ENCODE results near the gene MGLL. TPM values are rescaled to one million over a fixed set of nuclear protein-coding genes. Genes with fewer than 3 reads are reported as not detected.

Gene MGLL
- total and polyA plus RNA-seq, 8 donors, result 10.5 to 118 (median 37.9) TPM

- no peak for DNase-seq
- no peaks in the 10 kb centered on the region for H3K27me3 ChIP-seq
- WGBS, 5 donors, result 86 to 95% (median 91%) methylated on average over 10 of the region's 10 CpGs
- no peak overlapping the region for H3K4me3 ChIP-seq
- intact Hi-C loops (cut with DNase I; ENCODE audit: low total_unique reads), result no loop called here
- H3K27ac ChIP-seq, result no peak overlapping the region
- H3K36me3 ChIP-seq, result no peaks in the 10 kb centered on the region
- TF ChIP-seq EP300 (IDR thresholded peaks at IDR 0.05) (no peak), CTCF (IDR thresholded peaks at IDR 0.05) (no peak), POLR2A (IDR thresholded peaks at IDR 0.05) (no peak), POLR2AphosphoS5 (IDR thresholded peaks at IDR 0.05) (no peak)
- H3K9me3 ChIP-seq, result no peaks in the 10 kb centered on the region
- no peaks in the 10 kb centered on the region for H3K4me1 ChIP-seq
Measured at GRCh38 chr3:127646501-127647046, 175.7 kb downstream of the MGLL start.

- H3K4me1 ChIP-seq, result no peaks in the 10 kb centered on the region
- TF ChIP-seq POLR2AphosphoS5 (IDR thresholded peaks at IDR 0.05), result no peak
- no peak for TF ChIP-seq EP300 (IDR thresholded peaks at IDR 0.05)
- TF ChIP-seq CTCF (IDR thresholded peaks at IDR 0.05), result no peak
- TF ChIP-seq POLR2A (IDR thresholded peaks at IDR 0.05), result no peak
Measured at GRCh38 chr3:127645371-127646015, 176.8 kb downstream of the MGLL start.

GRCh38 chr3:127644641-127645370, 177.5 kb downstream of the MGLL start:
- Histone ChIP-seq H3K27ac (no peak overlapping the region), H3K4me1 (no peaks in the 10 kb centered on the region), H3K36me3 (peaks cover 0 to 2% (median 0%) of the 10 kb centered on the region in 4 donors), H3K9me3 (no peaks in the 10 kb centered on the region), H3K4me3 (no peak overlapping the region), H3K27me3 (no peaks in the 10 kb centered on the region)
- intact Hi-C loops (cut with DNase I; ENCODE audit: low total_unique reads), result no loop called here
- TF ChIP-seq POLR2A (IDR thresholded peaks at IDR 0.05), result no peak
- no peak for DNase-seq
- 85 to 93% (median 86%) methylated on average over 5 of the region's 5 CpGs for WGBS, 5 donors

More at GRCh38 chr3:127645371-127646015, 176.8 kb downstream of the MGLL start:
- no peaks in the 10 kb centered on the region for H3K36me3 ChIP-seq
- no peaks in the 10 kb centered on the region for H3K9me3 ChIP-seq
- no peak overlapping the region for H3K27ac ChIP-seq
- 89 to 96% (median 93%) methylated on average over 7 to 8 of the region's 8 CpGs for WGBS, 5 donors
- no peak overlapping the region for H3K4me3 ChIP-seq
- no peak for DNase-seq
- intact Hi-C loops (cut with DNase I; ENCODE audit: low total_unique reads), result no loop called here
- H3K27me3 ChIP-seq, result no peaks in the 10 kb centered on the region

- Histone ChIP-seq H3K9me3 (no peaks in the 10 kb centered on the region), H3K4me1 (no peaks in the 10 kb centered on the region), H3K27me3 (no peaks in the 10 kb centered on the region), H3K4me3 (no peak overlapping the region), H3K36me3 (peaks cover 0 to 8% (median 0%) of the 10 kb centered on the region in 4 donors), H3K27ac (no peak overlapping the region)
- WGBS, 5 donors, result 96 to 100% (median 98%) methylated on average over 3 of the region's 3 CpGs
- no peak for TF ChIP-seq POLR2A (IDR thresholded peaks at IDR 0.05)
- TF ChIP-seq EP300 (IDR thresholded peaks at IDR 0.05), result no peak
- no peak for TF ChIP-seq CTCF (IDR thresholded peaks at IDR 0.05)
- intact Hi-C loops (cut with DNase I; ENCODE audit: low total_unique reads), result no loop called here
- DNase-seq, result no peak
Measured at GRCh38 chr3:127640042-127640355, 182.3 kb downstream of the MGLL start.
